Measurements from ENCODE around the gene CFAP92. TPM values are rescaled to one million over a fixed set of nuclear protein-coding genes. Genes with fewer than 3 reads are reported as not detected.
"Not testable (repeated sequence)": the region's sequence is repeated elsewhere in the genome, so short reads cannot be mapped to it uniquely, and the experiment has no call there.

Gene CFAP92
- total RNA-seq, 1 donor, result 7.5 TPM

- no peak for DNase-seq (ENCODE audit: low read depth in 2 of 3, low spot score in 2 of 3)
These were observed 86.0 kb downstream of the CFAP92 start for GRCh38 chr3:128907706-128908445.

GRCh38 chr3:128906804-128907525 lies 86.9 kb downstream of the CFAP92 start:
- no peak for DNase-seq (ENCODE audit: low read depth in 2 of 3, low spot score in 2 of 3)

GRCh38 chr3:128906031-128906803 lies 87.7 kb downstream of the CFAP92 start:
- DNase-seq (ENCODE audit: low read depth in 2 of 3, low spot score in 2 of 3), result no peak

GRCh38 chr3:128903501-128903900 lies 90.4 kb downstream of the CFAP92 start:
- no peak for DNase-seq (ENCODE audit: low read depth in 2 of 3, low spot score in 2 of 3)

- no peak for DNase-seq (ENCODE audit: low read depth in 2 of 3, low spot score in 2 of 3)
These were observed 91.5 kb downstream of the CFAP92 start for GRCh38 chr3:128902426-128902825.

- DNase-seq (ENCODE audit: low read depth in 2 of 3, low spot score in 2 of 3), result no peak
These were observed 97.8 kb downstream of the CFAP92 start for GRCh38 chr3:128895843-128896697.

GRCh38 chr3:128889139-128889894 lies 104.6 kb downstream of the CFAP92 start:
- no peak for DNase-seq (ENCODE audit: low read depth in 2 of 3, low spot score in 2 of 3)

- no peak for DNase-seq (ENCODE audit: low read depth in 2 of 3, low spot score in 2 of 3)
These were observed 108.9 kb downstream of the CFAP92 start for GRCh38 chr3:128884992-128885391.

GRCh38 chr3:128882719-128883118 lies 111.2 kb downstream of the CFAP92 start:
- no peak for DNase-seq (ENCODE audit: low read depth in 2 of 3, low spot score in 2 of 3)

GRCh38 chr3:128881576-128881975 lies 112.3 kb downstream of the CFAP92 start:
- no peak for DNase-seq (ENCODE audit: low read depth in 2 of 3, low spot score in 2 of 3)

GRCh38 chr3:128880455-128880854 lies 113.4 kb downstream of the CFAP92 start:
- not testable (repeated sequence) for DNase-seq (ENCODE audit: low read depth in 2 of 3, low spot score in 2 of 3)

GRCh38 chr3:128879991-128880390 lies 113.9 kb downstream of the CFAP92 start:
- no peak for DNase-seq (ENCODE audit: low read depth in 2 of 3, low spot score in 2 of 3)

GRCh38 chr3:128879125-128879969 lies 114.5 kb downstream of the CFAP92 start, which contains the start of gene ACAD9:
Gene ACAD9, plus strand, starts transcription at chr3:128879620. Its CDS starts 72 bp downstream, at chr3:128879692.
- peak; percentile 96 to 98 (median 98) for DNase-seq (ENCODE audit: low read depth in 2 of 3, low spot score in 2 of 3)

- DNase-seq (ENCODE audit: low read depth in 2 of 3, low spot score in 2 of 3), result peak in 2 of 3 donors; percentile 32 to 35
These were observed 115.2 kb downstream of the CFAP92 start for GRCh38 chr3:128878556-128879124.

GRCh38 chr3:128878011-128878457 lies 115.8 kb downstream of the CFAP92 start:
- DNase-seq (ENCODE audit: low read depth in 2 of 3, low spot score in 2 of 3), result no peak

- peak; percentile 17 to 84 (median 71) for DNase-seq (ENCODE audit: low read depth in 2 of 3, low spot score in 2 of 3)
These were observed 118.2 kb downstream of the CFAP92 start for GRCh38 chr3:128875556-128876120.

GRCh38 chr3:128874481-128875180 lies 119.2 kb downstream of the CFAP92 start:
- no peak for DNase-seq (ENCODE audit: low read depth in 2 of 3, low spot score in 2 of 3)

Data from hematopoietic multipotent progenitor cell (in vitro differentiated cells).